GM21619 (cell line): ENCODE measurements around the gene ADGRG3.

Experiments used
- ATAC-seq: cut with Tn5 transposase; IDR thresholded peaks from one replicate; pipeline ENCODE4 v1.9.1; 2021; ENCODE audit not compliant: unreplicated experiment

The ADGRG3 gene, protein sequence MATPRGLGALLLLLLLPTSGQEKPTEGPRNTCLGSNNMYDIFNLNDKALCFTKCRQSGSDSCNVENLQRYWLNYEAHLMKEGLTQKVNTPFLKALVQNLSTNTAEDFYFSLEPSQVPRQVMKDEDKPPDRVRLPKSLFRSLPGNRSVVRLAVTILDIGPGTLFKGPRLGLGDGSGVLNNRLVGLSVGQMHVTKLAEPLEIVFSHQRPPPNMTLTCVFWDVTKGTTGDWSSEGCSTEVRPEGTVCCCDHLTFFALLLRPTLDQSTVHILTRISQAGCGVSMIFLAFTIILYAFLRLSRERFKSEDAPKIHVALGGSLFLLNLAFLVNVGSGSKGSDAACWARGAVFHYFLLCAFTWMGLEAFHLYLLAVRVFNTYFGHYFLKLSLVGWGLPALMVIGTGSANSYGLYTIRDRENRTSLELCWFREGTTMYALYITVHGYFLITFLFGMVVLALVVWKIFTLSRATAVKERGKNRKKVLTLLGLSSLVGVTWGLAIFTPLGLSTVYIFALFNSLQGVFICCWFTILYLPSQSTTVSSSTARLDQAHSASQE

DNA sequence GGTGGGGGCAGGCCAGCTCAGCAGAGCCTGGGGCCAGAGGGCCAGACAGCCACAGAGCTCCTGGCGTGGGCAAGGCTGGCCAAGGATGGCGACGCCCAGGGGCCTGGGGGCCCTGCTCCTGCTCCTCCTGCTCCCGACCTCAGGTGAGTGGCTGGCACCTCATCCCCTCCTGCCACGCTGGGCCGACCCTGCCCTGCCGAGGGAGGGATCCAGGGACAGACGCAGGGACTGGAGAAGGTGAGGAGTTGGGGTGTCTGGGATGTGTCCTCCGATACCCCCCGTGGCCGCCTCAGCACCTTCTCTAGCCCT lies at the start of gene ADGRG3:
ADGRG3 (plus strand) TSS at position 44 of the 309 bp plus-strand sequence; CDS start at position 86, 42 bp downstream.
- no peak for ATAC-seq

GRCh38 chr16:57619133-57619605 lies 48.9 kb upstream of the ADGRG3 start:
- ATAC-seq = no peak

- ATAC-seq = no peak
Measured at GRCh38 chr16:57619606-57620334, 48.3 kb upstream of the ADGRG3 start.

DNA sequence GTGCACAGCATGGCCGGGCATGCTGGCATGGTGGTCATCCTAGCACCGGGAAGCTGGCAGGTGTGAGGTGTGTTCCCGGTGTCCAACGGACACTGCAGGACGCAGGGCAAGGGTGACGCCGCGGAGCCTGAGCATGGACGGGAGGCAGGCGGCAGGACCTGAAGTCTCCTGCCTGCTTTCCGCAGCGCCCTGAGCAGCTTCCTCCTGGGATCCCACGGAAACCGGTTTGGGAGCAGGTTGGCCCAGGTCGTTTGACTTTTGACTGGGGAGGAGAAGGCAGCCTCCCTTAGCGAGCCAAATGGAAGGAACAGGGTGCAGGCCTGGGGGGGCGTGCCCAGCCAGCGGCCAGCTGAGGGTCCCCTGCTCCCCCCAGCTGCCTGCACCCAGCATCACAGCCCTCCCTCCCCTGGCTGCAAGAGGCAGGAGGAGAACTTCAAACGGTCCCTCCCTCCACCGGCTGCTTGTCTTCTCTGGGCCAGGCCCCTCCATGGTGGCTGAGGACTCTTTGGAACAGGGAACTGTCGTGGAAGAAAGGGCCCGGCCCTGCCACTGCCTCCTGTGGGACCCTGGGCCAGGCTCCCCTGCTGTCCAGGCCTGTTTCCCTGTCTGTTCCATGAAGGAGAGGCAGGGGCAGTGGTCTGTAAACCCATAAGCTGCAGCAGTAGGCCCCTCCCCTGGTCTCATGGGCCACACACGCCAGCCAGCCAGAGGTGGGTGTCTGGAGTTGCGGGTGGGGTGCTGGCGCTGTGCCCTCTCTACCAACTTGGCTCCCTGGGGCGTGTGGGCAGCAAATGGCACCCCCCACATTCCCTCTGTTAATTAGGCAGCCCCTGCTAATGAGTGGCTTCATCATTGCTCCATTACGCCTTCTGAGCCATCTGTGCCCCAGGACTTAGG lies 47.5 kb upstream of the ADGRG3 start:
- ATAC-seq = no peak

- no peak for ATAC-seq
Measured at GRCh38 chr16:57621521-57622271, 46.4 kb upstream of the ADGRG3 start.

- ATAC-seq = no peak
Measured at GRCh38 chr16:57622361-57623250, 45.5 kb upstream of the ADGRG3 start.

DNA sequence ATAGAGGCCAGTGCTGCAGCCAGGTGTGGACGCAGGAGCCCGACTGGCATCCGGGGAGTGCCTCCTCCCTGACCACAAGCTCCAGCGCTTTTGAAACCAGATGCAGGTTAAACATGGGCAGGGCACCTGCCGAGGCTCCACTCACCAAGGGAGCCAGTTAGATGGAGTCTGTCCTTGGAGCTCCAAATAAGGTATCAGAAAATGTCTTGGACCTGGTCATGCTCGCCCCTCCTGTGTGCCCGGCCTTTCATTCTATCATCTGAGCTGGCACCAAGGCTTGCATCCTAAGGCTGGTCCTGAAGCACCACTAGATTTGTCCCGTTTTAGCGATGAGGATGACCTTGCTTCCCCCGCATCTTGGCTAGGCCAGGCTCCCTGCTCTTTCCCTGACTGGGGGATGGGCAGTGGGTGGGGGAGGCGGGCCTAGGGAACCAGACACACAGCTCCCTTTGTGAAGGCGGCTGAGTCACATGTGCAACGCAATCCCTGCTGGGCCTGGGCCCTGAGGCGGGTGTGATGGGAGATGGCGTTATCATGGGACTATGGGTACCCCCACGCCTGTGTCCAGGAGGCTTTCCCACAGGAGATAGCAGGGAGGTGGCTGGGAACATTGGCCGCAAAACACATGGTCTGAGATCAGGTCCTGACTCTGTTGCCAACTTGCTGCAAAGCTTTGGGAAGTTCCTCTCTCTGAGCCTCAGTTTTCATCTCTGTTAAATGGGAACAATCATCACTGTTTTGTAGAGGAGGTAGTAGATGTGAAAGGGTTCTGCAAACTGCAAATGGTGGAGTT lies 44.7 kb upstream of the ADGRG3 start:
- no peak for ATAC-seq

GRCh38 chr16:57624044-57624688 lies 43.9 kb upstream of the ADGRG3 start:
- no peak for ATAC-seq

- ATAC-seq = no peak
Measured at GRCh38 chr16:57624806-57625500, 43.2 kb upstream of the ADGRG3 start.

DNA sequence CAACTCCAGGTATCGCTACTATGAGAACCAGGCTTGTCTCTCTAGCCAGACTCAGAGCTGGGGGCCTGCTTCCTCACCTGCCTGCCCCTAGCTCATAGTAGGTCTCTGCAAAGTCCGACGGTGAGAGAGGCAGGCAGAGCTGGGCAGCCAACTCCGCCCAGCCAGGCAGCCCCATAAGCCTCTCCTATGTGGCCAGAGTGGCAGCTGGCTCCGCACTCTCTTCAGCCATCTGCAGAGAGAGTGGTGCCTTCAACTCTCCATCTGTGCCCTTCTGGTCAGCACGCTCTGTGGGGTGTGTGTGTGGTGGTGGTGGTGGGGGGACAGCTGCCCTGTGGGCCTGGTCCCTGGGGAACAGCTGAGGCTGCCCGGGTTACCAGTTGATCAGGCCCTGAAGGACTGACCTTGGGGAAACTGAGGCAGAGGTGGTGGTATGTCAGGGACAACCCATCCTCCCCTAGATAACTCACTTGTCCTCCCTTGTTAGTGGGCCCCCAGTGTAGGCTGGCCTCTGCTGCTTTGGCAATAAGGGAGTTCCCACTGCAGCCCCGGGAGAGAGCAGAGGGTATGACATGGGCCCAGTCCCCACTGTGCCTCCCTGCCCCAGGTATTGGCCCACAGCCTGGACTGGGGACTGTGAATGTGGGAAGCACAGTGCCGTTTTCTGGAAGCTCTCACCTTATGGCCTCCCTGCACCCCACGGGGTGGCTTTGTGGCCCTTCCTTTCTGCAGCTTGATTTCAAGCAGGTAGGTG lies 41.5 kb upstream of the ADGRG3 start:
- no peak for ATAC-seq

GRCh38 chr16:57627184-57627871 lies 40.8 kb upstream of the ADGRG3 start:
- no peak for ATAC-seq

GRCh38 chr16:57628008-57628781 lies 39.9 kb upstream of the ADGRG3 start, which contains the start of gene ADGRG1:
Gene ADGRG1 (plus strand): TSS chr16:57628630. CDS start chr16:57650288, 21,658 bp downstream.
- ATAC-seq = no peak

DNA sequence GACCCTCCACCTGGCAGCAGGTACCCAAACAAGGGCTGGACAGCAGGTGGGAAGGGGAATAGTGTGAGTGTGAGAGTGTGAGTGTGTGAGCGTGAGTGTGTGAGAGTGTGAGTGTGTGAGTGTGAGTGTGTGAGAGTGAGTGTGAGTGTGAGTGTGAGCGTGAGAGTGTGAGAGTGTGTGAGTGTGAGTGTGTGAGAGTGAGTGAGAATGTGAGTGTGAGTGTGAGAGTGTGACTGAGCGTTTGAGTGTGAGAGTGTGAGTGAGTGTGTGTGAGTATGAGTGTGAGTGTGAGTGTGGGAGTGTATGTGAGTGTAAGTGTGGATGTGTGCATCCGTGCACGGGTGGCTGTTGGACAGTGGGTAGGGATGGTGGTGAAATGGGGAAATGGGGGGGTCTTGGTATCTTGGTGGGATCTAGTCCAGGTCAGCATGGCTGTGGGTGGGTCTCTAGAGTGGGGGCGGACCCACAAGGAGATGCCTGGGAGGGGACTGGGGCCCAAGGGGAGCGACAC lies 39.3 kb upstream of the ADGRG3 start:
- no peak for ATAC-seq

DNA sequence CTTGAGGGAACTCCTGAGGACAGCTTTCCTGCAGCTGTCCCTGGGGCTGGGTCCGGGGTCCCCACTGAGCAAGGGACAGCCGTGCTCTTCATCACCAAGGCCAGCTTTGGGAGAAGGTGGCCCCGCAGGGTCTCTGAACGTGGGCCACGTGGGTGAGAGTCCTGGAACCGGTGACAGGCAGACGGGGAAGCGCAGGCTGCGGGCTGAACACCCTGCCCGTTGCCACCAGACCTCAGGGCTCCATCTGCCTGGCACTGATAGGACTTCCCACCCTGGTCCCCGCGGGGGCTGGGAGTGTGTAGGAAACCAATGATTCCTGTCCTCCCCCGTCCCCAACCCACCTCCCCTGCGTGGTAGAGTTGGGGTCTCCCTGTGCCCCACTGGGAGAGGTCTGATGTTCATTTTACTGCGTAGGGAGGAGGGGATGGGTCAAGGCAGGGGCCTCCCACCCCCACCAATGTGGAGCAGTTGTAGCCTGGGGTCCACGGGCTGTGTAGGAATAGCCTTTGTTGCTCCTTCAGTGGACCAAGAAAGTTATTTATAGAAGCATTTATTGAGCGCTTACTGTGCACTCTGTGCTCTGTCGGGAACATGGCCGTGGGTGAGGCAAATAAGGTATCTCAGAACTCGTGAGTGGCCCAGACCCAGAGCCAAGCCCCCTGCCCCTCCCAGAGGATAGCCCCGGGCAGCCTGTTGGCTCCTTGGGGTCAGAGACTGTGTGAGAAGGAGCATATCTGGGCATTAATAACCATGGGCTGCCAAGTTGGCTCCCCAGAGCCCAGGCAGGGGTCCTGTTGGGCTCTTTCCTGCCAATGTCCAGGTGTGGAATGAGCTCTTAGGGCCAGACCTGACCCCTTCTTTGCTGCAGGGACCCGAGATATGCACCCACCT lies 38.3 kb upstream of the ADGRG3 start:
- no peak for ATAC-seq
